HG03135 (cell line): ENCODE results near the gene RRP1B.

ENCODE experiments used
- ATAC-seq: cut with Tn5 transposase; IDR thresholded peaks from one replicate; pipeline ENCODE4 v1.9.1; 2021; ENCODE audit warnings: mild to moderate bottlenecking, moderate library complexity; ENCODE audit not compliant: unreplicated experiment

RRP1B gene

DNA sequence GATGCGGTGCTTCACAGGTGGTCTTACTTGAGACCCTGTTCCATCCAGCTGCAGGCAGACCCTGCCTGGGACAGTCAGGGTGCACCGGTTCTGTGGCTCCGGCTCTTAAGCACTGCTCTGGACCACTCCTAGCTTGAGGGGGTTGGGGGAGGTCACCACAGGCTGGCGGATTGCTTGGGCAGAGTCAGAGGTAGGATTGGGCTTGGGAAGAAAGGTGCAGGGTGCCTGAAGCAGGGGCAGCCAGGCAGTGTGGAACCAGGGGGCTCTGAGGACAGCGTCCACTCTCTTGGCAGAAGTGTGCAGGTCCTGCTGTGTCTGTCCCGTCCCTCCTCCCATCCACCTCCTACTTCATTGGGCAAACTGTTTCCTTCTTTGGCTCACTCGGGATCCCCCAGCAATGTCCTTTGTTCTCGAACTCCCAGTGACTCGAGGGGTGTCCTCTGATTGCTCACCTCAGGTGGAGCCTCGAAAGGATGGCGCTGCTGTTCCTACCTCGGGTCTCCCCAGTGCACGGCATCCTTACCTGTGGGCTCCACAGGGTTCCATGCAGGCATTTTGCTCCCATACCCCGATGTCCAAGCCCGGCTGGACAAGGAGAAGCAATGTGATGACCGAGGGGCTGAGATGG is 61.3 kb downstream of the RRP1B start:
- no peak for ATAC-seq

DNA sequence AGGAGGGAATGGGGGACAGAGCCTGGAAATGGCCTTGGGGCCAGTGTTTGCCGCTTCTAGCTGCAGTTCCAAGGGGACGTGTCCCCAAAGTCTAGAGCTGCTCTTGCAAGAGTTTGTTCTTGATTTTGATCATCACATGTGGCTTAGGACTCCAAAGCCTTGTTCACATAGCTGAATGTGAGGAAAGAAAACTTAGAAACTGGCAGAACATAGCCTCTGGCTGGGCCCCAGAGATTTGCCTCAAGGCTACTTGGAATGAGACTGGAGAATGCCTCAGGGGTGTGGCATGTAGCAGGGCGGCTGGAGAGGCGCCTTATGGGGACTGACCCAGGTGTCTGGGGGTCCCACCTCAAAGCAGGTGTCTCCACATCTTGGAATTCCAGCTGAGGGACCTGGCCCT is 61.8 kb downstream of the RRP1B start:
- no peak for ATAC-seq

DNA sequence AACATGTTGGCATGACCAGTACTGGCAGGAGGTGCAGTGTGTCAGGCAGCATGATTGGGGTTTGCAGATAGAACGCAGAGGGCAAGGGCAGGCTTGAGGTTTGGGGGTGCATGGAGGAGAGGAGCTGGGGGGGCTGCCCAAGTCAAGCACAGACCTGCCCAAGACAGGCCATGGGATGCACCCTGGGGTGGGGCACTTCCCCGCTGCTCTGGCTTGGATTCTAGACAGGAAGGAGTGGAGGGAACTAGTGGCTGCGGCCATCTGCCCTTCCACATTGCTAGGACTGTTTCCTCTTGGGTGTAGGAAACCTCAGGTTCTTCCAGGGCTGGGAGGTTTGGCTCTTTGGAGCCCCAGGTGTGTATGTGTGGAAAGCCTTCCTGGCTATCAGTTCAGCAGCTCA is 62.6 kb downstream of the RRP1B start:
- ATAC-seq: no peak

DNA sequence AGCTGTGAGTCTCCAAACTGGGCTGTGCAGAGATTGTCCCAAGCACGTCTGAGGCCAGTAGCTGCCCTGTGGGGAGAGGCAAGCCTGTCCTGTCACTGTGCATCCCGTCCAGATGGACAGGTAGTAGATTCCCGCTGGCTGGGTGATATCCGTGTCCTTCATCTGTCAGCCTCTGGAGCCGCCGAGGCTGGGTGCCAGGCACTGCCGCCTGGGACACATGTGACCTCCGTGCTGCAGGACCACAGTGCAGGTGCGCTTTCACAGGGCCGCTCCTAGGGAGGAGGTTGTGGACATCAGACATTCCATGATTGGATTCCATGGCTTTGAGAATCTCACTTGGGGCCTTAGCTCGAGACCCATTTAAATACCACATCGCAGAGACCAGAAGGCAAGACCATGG is 64.3 kb downstream of the RRP1B start:
- no peak for ATAC-seq

DNA sequence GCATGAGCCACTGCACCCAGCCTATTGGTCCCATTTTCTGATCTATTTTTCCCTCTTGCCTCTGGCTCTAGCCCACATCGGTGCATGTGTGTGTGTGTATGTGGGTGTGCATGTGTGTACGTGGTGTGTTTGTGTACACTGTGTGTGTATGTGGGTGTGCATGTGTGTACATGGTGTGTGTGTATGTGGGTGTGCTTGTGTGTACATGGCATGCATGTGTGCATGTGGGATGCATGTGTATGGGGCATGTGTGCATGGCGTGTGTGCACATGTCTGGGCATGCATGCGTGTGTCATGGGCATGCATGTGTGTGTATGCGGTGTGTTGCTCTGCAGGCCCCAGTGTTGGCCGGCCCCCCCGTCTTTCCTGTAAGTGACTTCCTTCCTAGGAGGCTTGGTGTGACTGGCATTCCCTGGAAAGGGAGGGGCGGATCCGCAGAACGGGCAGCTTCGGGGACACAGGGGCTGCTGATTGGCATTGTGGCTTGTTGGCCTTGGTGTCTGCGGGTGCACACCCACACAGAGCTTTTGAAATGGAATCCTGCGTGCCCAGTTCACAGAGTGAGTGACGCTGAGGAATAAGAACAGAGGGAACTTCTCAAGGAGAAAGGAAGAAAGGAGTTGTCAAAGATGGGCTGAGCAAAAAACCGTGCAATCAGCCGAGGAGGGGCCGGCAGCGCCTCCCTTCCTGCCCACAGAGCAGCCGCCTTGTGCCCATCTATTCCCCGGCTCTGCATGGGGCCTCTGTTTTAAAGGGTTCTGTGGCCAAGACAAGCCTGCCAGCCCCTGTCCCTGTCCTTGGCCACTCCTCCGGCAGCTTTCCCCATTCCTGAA is 67.5 kb downstream of the RRP1B start:
- no peak for ATAC-seq

DNA sequence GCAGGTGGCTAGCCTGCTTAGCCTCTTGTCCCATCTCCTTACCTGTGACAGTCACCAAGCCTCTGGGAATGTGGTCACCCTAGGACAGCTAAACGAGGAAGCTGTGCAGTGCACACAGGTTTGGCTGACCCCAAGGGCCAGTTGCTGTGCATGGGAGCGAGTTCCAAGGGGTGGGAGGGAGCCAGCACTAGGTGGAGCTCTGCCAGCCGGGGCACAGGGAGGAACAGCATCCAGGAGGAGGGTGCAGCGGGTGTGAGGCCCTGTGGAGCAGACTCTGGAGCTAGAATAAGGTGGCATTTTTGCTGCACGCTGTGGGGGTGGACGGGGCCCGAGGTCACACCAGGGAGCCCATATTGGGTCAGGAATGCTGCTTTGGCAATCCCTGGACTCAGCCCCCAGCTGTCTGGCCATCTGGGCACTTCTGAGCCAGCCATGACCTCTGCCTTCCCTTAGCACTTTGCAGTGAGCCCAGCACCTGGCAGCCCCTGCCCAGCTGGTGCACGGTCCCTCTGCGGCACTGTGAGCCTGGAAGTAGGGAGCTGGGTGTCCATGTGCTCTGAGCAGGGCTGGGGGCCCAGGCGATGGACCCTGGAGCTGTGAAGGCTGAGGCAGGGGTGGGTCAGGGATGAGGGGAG is 68.3 kb downstream of the RRP1B start:
- no peak for ATAC-seq

DNA sequence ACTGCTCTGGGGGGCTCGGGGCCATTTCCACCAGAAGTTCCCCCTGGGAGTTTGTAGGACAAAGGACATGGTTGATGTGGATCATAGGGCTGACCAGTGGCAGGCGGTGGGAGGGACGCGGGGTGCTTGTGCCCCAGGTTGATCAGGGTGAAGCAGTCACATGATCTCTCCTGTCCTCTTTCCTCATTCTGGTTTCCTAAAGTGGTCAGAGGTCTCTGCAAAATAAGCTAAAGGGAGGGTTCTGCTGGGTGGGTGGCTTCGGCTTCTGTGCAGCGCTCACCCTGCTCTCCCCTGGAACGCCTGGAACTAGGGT is 68.8 kb downstream of the RRP1B start:
- ATAC-seq: no peak

DNA sequence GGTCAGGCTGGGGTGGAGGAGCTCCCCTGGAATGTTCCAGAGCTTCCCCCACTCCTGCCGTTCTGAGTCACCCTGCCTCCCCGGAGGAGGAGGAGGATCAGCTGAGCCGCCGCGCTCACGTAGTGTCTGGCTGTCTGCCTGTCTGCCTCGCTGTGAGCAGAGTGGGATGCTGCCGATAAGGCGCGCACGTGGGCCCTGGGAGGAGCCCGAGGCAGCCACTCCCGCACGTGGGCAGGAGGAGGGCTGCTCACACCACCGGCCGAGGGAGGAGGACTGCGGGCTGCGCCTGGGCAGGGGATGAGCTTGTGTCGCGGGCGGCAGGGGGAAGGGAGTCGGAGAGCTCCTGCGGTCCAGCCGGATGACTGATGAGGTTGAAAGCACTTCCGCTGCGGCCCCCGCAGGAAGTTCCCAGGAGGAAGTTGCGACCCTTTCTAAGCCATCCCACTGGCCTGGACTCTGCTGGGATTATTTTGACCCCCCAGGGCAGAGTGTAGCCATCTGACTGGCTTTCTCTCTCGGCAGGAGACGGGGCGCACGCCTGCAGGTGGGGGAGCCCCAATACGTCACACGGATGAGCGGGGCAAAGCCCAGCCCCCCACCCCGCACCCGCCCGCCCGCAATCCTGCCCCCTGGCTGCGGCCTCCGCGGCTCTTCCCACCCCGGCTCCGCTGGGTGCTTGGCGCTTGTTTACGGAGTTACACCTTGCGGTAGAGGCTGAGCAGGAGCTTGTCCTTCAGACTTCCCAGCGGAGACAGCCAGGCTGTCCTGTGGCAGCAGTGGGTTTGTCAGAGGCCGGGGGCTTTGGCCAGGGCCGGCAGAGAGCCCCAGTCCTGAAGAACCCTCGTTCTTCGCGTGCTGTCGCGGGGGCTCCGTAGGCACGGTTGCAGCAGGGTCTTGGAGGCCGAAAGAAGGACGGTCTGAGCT is 69.4 kb downstream of the RRP1B start:
- ATAC-seq: peak; percentile 63

DNA sequence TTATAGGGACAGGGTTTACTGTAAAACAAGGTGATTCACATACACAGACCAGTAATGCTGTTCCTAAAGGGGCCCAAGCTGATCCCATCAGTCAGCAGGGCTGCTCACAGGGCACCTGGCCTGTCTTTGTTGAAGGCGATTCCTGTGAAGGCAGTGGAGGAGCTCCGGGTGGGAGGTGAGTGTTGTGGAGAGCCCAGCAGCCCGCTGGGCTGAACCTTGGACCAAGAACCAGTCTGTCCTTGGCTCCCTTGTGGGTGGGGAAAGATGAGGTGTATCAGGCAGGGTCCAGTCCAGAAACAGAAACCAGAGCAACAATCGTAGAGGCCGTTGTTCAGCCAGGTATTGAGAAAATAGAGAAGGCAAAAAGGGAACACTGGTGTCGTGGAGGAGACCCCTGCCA is 72.1 kb downstream of the RRP1B start:
- ATAC-seq: no peak

DNA sequence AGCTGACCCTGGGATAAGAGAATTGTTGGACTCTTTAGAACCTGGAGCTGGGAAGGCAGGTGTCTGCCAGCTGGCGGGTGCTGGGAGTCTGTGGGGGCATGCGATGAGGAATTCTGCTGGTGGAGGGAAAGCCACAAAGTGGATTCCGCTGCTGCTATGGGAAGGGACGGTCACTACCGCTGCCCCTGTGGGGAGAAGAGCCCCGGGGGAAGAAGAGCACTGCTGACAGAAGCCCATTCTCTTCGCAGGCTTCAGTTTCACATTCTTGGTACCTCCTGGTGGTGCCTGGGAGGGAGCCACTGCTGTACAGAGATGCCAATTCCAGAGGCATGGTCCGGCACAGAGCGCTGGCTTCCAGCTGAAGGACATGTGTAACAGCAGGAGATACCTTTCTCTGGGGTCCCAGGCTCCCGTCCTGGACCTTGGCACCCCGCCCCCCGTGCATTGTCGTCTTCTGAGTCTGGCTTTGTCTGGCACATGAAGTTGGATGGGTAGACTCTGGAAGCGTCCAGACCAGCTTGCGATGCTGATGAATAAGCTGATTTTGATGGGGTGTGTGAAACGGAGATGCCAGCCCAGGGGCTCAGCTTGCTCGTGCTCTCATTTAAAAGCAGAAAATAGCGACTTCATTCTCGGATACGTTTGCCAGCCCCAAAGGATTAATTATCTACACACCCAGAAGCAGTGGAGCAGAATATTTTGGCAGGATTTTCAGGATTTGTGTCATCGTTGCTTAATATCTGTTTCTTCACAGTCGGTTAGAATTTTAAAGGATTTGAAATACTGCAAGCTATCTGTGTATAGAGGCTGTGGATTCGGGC is 72.7 kb downstream of the RRP1B start:
- ATAC-seq: no peak

DNA sequence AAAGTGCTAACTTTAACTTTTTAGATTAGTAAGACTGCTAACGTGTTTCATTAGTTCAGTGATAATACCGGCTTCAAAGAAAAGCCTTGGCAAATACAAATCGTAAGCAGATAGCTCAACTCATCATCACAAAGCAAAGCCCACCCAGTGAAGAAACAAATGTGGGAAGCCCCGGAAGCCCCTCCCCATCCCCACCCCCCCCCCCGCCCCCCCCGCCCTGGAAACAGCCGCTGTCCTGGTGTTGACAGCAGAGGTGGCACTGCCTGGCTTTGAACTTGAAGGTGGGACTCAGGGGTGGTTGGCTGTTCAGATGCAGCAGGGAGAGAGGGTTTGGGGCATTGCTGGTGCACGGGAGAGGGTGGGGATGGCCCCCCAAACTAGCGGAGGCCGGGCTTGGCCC is 73.7 kb downstream of the RRP1B start:
- ATAC-seq: no peak

DNA sequence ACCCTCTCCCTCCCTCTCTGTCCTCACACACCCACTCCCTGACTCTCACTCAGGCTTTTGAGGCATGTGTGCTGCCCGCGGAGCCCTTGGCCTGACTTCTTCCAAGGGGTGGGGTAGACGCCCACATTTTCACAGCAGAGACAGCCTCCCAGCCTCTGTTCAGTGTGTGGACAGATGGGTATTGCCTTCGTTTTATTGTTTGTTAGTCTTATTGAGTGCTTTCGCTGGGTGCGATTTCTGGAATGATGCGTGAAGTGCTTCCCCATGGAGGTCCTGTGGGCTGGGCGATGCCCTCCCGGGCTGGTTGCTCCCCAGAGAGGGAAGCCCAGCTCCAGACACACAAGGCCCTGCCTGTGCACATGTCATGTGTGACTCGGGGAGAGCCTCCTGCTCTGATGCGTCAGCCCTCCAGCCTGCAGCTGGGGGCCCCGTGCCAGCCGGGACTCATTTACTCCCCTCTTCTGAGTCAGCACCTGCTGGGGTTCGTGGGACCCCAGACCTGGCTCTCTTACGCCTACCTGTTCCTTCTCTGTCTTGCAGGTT is 74.2 kb downstream of the RRP1B start:
- ATAC-seq: no peak

DNA sequence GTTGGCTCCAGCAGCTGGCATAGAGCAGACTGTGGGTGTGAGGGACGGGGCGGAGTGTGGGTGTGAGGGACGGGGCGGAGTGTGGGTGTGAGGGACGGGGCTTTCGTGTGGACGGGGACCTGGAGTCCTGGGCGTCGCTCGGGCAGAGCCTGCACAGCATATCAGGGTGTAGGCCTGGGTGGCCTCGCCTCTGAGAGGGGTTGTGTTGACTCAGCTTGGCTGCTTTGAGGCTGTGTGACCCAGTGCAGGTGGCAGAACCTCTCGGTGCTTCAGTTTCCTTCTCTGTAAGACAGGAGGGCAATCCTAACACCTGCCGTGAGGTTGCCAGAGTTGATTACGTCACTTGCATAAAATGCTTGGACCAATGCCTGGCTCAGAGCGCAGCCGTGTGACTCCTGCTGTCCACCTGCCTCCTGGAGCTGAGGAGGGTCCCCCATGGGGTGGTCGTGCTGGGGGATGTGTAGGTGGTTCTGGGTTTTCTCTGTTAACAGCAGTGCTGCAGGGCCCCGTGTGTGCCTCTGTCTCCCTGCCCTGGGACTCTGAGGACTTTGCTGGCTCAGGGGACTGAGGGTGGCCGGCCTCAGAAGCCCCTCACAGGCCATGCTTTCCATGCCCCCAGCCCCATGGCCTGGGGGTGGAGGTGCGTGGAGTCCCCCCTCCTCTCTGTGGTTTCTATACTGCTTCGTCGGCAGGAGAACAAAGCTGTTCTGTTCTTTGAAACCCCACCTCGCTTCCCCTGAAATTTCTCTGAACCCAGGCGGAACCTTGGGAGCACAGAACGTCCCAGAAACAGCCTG is 75.0 kb downstream of the RRP1B start:
- no peak for ATAC-seq

DNA sequence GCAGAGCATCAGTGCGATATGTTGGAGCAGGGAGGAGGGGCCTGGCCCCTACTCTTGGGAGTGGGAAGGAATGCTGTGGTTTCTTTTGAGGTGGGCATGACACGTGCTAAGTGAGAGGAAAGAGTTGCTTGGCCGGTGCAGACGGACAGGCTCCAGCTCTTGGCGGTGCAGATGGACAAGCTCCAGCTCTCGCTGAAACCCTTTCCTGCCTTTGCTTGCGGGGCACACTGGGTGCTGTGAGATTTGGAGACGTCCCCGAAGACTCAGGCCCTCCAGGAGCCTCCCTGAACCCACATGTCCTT is 75.5 kb downstream of the RRP1B start:
- no peak for ATAC-seq

DNA sequence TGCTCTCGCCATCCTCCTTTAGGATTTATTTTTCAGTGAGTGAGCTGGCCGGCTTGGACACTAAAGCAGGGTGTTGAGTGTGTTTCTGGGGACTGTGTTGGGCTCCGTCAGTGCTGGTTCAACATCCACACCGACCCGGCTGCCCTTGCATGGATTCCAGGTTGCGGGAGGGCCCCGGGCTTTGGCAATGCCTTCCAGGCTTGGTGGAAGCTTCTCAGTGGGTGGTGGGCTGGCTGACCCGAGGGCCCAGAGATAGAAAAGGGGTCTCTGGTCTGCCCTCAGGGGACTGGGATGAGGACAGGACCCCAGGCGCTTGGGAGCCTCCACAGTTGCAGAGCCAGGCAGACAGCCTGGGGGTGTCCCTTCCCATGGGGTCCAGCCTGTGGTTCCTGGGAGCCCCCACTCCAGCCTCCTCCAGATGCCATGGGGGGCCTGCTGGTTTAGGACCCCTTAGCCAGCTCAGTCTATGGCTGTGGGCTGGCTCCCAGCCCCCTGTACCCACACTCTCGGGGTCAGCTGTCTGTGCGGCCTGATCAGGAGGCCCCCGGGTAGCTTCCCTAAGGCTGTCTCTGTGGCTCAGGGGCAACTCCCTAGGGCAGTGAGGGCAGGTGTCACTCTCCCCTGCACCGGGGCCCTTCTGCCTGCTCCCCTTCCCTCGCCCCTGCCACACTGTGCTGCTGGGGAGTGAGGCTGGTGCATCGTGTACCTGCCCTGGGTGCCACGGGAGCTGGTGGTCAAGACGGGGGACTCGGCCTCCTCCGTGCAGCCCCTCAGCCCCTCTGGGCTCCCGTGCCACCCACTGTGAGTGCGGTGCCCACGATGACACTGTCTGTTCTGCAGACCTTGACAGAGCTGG is 76.1 kb downstream of the RRP1B start:
- no peak for ATAC-seq

DNA sequence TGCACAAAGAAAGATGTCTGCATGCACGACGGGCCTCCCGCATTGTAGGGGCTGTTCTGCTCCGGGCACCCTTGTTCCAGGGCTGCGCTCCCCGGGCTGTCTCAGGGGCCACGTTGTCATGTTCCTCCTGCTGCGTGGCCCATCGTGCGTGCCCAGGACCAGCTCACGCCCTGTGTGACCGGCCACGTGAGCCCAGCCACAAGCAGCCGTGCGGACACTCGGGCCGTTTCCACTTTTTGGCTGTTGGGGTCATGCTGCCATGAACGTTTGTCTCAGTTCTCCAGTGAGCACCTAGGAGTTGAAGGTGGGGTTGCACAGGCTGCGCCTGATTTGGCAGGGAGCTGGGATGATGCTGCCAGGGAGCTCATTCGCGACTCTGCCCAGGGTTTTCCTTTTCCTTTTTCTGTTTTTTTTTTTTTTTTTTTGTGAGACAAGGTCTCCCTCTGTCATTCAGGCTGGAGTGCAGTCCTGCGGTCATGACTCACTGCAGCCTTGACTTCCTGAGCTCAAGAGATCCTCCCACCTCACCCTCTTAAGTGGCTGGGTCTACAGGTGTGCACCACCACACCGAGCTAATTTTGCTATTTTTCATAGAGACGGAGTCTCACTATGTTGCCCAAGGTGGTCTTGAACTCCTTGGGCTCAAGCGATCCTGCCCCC is 77.0 kb downstream of the RRP1B start:
- ATAC-seq: no peak

DNA sequence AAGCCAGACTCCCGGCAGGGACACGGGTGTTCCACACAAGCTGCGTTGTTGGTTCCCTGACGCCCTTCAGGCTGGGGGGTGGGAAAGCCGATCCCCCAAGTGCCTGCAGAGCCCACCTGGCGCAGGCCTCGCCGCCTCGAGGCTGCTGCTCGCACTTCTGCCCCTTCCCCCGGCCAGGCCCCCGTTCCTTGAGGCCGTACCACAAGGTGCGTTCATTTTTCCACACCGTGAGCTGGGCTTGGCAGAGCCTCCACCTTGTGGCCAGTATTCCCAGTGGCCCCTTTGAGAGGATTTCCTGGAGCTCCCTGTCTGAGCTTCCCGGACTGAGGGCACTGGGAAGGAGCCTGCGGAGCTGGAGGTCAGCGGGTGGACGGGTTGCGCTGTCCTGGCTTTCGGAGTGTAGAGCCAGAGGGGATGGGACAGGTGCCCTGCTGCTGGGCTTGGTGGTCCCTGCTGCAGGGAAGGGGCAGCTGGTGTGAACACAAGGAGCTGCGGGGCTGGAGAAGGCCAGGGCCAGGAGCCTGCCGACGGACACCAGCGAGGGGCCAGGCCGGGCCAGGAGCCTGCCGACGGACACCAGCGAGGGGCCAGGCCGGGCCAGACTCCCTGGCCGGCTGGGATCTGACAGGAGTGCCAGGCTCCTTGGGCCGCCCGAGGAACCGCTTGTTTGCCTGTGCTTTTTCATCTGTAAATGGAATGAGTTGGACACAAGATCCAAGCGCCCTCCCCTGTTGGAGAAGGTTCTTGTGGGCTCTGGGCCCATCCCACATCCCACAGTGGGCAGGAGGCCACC is 78.0 kb downstream of the RRP1B start:
- no peak for ATAC-seq
